Measurements from ENCODE around the gene TCEAL3. TPM values are rescaled to one million over a fixed set of nuclear protein-coding genes. Genes with fewer than 3 reads are reported as not detected.

The TCEAL3 gene, protein sequence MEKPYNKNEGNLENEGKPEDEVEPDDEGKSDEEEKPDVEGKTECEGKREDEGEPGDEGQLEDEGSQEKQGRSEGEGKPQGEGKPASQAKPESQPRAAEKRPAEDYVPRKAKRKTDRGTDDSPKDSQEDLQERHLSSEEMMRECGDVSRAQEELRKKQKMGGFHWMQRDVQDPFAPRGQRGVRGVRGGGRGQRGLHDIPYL
- total RNA-seq = 47.5 and 49.9 TPM in 2 replicates

DNA sequence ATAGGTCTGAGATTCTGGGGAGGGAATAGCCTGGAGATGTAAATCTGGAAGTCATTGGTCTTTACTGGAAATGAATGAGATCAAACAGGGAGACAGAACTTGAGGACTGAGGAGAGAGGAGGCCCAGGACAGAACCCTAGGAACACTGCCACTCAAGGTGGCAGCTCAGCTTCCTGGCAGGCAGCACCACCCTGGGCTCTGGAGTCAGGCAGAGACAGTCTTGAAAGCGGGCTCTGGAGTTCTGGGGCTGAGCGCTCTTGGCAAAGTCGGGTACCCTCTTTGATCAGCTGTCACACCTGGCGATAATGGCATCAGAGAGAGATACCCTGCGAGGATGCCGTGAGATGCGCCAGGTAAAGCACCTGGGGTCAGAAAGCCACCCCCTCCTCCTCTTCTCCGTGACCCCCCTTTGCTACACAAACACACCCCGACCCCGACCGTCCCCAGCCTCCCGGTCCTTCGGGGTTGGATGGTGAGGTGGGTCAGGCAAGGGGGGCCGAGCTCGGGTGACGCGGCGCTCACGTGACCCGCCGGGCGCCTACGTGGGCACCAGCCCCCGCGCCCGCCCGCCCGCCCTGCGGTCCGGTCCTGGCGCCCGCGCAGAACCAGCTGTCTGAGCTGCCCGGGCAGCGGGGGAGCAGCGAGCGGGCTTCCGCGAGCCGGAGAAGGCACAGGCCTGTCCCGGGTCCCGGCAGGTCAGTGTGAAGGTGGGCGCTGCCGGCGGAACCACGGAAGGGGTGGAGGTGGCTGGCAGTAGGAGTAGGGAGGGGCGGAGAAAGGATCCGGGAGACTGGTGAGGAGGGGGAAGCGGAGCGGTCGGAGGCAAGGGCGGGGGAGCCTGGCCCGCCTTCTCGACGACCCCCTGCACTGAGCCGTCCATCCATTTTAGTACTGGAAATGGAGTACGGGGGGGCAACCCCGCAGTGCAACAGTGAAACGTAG, at the start of gene TCEAL3:
TCEAL3 (plus strand) TSS at position 600 of the 942 bp plus-strand sequence. CDS start 1,102 bp downstream, outside the sequence.

DNA sequence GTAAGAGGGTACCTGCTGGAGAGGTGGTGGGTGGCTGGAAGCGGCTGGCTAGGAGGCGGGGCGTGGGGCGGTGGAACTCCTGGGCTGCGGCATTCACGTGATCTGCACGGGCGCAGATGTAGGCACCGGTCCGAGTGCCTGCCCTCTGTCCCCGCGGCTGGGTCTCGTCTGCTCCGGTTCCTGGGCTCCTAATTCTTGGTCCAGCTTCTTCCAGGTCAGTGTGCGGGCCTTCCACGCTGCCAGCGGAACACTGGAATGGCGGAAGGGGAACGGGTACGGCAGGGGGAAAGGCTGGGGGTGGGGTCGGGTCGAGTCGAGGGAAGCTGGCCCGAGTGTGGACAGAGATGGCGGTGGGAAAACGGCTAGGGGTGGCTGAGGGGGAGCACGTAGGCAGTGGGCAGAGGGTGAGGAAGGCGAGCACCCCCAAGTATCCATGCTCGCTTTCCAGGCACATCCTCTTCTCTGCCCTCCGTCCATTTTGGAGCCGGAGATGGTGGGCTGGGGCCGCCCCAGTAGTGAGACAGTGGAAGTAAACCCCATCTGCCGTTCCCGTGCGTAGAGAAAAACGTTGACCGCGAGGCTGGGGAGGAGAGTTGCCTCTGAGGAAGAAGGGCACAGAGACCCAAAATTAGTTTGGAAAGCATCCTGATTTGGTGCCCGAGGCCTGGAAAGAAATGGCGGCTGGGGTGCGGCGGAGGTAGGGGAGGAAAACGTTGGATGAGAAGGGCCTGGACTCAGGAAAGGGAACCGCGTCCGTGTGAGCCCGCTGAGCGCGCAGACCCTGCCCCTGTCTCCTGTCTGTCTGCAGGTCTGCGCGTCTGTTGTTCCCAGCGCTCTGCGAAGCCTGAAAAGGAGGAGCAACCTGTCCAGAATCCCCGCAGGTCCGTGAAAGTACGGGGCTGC, 22.1 kb upstream of the TCEAL3 start, which contains the start of gene TCEAL4:
TCEAL4 (plus strand) TSS at position 105 of the 903 bp plus-strand sequence. CDS start 1,161 bp downstream, outside the sequence.

DNA sequence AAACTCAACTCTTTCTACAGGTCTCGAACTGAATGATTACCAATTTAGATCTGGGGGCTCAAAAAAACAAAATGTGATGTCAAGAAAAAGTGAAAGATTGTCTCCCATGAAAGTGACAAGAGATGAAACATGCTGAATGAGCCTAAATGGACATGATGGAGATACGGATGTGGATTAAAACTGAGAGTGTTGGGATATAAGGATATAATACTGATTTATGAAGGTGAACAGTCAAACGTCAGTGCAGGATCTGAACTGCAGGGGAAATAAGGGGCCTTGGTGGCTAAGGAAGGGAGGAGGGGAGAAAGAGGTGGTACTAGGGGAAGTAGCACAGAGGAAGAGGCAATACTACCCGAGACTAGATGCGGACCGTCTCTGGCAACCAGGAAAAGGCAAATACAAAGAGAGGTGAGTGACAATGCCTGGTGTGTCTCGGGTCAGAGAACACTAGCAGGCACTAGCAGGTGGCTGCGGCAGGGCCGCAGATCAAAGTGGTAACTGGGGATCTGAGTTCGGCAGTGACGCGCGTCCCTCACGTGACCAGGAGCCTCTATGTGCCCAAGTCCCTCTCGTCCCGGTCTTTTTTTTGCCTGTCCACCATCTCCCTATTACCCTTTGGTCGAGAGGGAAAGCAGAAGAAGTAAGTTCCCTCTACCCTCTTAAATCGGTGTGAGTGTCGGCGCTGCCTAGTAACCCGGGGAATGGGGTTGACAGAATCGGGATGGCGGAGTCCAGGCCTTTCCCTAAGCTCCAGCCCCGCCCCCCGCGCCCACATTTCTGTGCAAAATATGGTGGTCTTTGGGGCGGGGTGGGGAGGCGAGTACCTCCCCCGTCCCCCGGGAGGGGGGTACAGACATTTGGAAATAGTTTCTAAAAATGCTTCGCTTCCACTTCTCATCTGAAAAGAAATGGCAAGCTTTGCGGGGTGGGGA, 20.9 kb downstream of the TCEAL3 start, which contains the start of gene TCEAL1:
TCEAL1 (plus strand) TSS at position 590 of the 932 bp plus-strand sequence. CDS start 942 bp downstream, outside the sequence.

Other genes starting within 250 kb of the TCEAL3 start
- 170 and 245 TPM in 2 replicates for gene BEX3, start 231.4 kb upstream of the TCEAL3 start, total RNA-seq
- 0.16 and 0.90 TPM in 2 replicates for gene RAB40A, start 88.5 kb upstream of the TCEAL3 start, total RNA-seq
- 148 and 255 TPM in 2 replicates for gene TCEAL4, start 22.4 kb upstream of the TCEAL3 start, total RNA-seq
- gene TCEAL1, start 21.0 kb downstream of the TCEAL3 start, total RNA-seq = 47.7 and 54.4 TPM in 2 replicates
- gene MORF4L2, start 78.7 kb downstream of the TCEAL3 start, total RNA-seq = 798 and 931 TPM in 2 replicates
- gene TMEM31, start 102.9 kb downstream of the TCEAL3 start, total RNA-seq = 2.8 TPM in 1 of 2 replicates, not detected in the other
- 1.9 and 7.6 TPM in 2 replicates for gene PLP1, start 168.9 kb downstream of the TCEAL3 start, total RNA-seq
- 0.36 and 2.4 TPM in 2 replicates for gene RAB9B, start 224.3 kb downstream of the TCEAL3 start, total RNA-seq